ENCODE measurements around the gene SMIM44. TPM values are rescaled to one million over a fixed set of nuclear protein-coding genes. Genes with fewer than 3 reads are reported as not detected.

SMIM44 gene
- total RNA-seq, 2 donors from 2014 or later: not detected

DNA sequence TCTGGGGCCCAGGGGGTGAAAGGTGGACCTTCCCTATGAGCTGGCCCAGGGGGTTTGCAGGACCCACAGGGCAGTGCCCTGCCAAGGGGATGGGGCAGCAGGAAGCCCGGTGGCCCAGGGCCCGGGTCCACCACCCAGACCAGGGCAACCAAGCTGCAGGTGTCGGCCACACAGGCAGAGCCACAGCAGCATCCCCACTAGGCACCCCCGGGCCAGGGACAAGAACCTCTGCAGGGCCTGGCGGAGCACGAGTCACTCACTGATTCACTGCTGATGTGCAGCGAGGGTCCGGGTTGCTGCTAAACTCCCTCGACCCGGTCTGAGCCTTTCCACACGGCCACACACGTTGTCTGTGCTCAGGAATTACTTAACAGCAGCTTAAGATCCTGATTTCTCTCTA lies 31.7 kb upstream of the SMIM44 start:
- Mint-ChIP-seq H3K4me1 (peaks cover 5% of the 10 kb centered on the region), H3K4me3 (no peak overlapping the region), H3K9me3 (no peaks in the 10 kb centered on the region), H3K27ac (peak overlapping the region; percentile 58), H3K27me3 (ENCODE audit: insufficient read depth) (no peaks in the 10 kb centered on the region), H3K36me3 (ENCODE audit: low read depth) (peaks cover 4% of the 10 kb centered on the region)
- no peak overlapping the region for H3K9ac ChIP-seq (ENCODE audit: extremely low read depth, low read length, poor library complexity, severe bottlenecking)
- TF ChIP-seq, protein P1, sequence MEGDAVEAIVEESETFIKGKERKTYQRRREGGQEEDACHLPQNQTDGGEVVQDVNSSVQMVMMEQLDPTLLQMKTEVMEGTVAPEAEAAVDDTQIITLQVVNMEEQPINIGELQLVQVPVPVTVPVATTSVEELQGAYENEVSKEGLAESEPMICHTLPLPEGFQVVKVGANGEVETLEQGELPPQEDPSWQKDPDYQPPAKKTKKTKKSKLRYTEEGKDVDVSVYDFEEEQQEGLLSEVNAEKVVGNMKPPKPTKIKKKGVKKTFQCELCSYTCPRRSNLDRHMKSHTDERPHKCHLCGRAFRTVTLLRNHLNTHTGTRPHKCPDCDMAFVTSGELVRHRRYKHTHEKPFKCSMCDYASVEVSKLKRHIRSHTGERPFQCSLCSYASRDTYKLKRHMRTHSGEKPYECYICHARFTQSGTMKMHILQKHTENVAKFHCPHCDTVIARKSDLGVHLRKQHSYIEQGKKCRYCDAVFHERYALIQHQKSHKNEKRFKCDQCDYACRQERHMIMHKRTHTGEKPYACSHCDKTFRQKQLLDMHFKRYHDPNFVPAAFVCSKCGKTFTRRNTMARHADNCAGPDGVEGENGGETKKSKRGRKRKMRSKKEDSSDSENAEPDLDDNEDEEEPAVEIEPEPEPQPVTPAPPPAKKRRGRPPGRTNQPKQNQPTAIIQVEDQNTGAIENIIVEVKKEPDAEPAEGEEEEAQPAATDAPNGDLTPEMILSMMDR (conservative IDR thresholded peaks at IDR 0.05): no peak
- no peaks in the 10 kb centered on the region for H3K4me1 ChIP-seq (ENCODE audit: control insufficient read depth, insufficient read depth, low read length)
- H3K36me3 ChIP-seq (ENCODE audit: control insufficient read depth, insufficient read depth, low read length): peaks cover 20% of the 10 kb centered on the region
- H3K9me3 ChIP-seq (ENCODE audit: control insufficient read depth, low read length): no peaks in the 10 kb centered on the region
- 84 to 92% methylated on average over 11 to 12 of the region's 12 CpGs for WGBS, 2 experiments (ENCODE audit: insufficient coverage in 1 of 2, insufficient read length in 1 of 2)
- H3K4me3 ChIP-seq (ENCODE audit: low read length): no peak overlapping the region
- DNase-seq: no peak
- H3K27me3 ChIP-seq (ENCODE audit: control insufficient read depth, insufficient read depth, low read length, poor library complexity, severe bottlenecking): no peaks in the 10 kb centered on the region
- H3K27ac ChIP-seq (ENCODE audit: low read depth, low read length): no peak overlapping the region

DNA sequence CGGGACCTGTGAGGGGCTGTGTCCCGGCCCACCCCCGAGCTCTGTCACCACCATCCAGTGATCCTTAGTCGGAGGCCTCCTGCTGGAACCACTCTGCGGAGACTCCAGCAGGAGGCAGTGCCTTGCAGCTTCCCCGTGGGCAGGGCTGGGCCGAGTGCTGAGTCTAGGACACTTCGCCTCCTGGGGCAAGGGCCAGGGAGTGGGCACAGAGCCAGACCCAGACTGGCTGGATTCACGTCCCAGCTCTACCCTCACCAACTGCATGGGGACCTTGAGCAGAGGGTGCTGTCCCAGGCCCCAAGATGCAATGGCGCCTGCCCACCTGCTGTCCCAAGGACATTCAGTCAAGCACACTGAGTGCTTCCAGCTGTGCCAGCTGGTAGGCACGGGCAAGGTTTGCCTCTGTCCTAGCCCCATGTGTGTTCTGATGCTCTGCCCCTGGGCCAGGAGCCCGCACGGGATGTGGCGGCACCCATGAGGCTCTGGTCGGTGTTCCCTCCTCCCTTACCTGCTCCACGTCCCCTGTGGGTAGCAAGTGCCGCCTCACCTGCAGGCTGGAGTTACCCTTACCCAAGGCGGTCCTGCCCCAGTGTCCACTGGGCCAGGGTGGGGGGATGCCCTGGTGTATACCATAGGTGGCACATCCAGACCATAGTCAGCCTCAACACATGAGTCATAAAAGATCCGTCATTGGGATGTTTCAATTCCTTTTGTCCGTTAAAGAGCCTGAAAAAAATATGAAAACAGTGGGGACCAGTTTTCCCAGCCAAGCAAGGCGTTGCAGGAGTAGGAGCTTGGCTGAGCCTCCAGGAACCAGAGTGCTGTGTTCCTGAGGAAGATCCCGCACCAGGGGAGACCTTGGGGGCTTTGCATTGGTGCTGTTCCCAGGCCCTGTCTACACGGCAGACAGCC lies 30.2 kb upstream of the SMIM44 start:
- Histone ChIP-seq H3K4me3 (ENCODE audit: low read length) (no peak overlapping the region), H3K36me3 (ENCODE audit: control insufficient read depth, insufficient read depth, low read length) (peaks cover 34% of the 10 kb centered on the region), H3K9me3 (ENCODE audit: control insufficient read depth, low read length) (no peaks in the 10 kb centered on the region), H3K4me1 (ENCODE audit: control insufficient read depth, insufficient read depth, low read length) (no peaks in the 10 kb centered on the region), H3K27me3 (ENCODE audit: control insufficient read depth, insufficient read depth, low read length, poor library complexity, severe bottlenecking) (no peaks in the 10 kb centered on the region), H3K9ac (ENCODE audit: extremely low read depth, low read length, poor library complexity, severe bottlenecking) (no peak overlapping the region), H3K27ac (ENCODE audit: low read depth, low read length) (no peak overlapping the region)
- no peak for DNase-seq
- TF ChIP-seq, protein P1 (conservative IDR thresholded peaks at IDR 0.05): peak; percentile 21
- Mint-ChIP-seq H3K4me1 (peaks cover 4% of the 10 kb centered on the region), H3K27me3 (ENCODE audit: insufficient read depth) (no peaks in the 10 kb centered on the region), H3K4me3 (no peak overlapping the region), H3K27ac (no peak overlapping the region), H3K36me3 (ENCODE audit: low read depth) (peaks cover 13% of the 10 kb centered on the region), H3K9me3 (no peaks in the 10 kb centered on the region)
- WGBS, 2 experiments (ENCODE audit: insufficient coverage in 1 of 2, insufficient read length in 1 of 2): 94 to 95% methylated on average over 18 to 23 of the region's 23 CpGs

DNA sequence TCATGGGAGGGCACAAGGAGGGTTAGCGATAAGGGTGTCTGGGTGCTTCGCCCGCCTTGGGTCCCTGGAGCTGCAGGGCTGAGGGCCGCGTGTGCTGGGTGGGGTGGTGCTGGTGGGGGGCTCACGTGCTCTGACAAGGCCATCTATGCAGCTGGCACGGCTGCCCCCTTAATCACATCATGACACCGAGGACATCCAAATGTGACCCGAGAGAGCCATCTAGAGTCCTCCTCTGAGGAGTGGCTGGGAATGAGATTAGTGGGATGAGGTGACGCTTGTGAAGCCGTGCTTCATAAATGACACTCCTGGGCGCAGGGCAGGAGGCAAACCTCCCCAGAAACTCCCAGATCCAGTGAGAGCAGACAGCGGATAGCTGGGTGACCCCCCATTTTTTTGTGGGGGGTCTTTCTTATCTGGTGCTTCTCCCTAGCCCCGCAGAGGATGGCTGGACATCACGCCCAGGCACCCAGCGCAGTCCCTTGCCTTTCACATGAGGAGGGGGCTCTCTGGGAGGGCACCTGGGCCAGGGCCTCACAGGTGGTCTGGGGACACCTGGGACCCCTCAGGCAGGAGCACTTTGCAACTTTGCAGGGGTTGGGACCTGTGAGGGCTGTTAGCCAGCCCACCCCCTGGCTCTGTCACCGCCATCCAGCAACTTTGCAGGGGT lies 29.5 kb upstream of the SMIM44 start:
- H3K27ac Mint-ChIP-seq: no peak overlapping the region
- no peaks in the 10 kb centered on the region for H3K9me3 Mint-ChIP-seq
- no peaks in the 10 kb centered on the region for H3K27me3 Mint-ChIP-seq (ENCODE audit: insufficient read depth)
- H3K4me3 Mint-ChIP-seq: no peak overlapping the region
- Histone ChIP-seq H3K36me3 (ENCODE audit: control insufficient read depth, insufficient read depth, low read length) (peaks cover 35% of the 10 kb centered on the region), H3K9ac (ENCODE audit: extremely low read depth, low read length, poor library complexity, severe bottlenecking) (no peak overlapping the region), H3K4me1 (ENCODE audit: control insufficient read depth, insufficient read depth, low read length) (no peaks in the 10 kb centered on the region), H3K27ac (ENCODE audit: low read depth, low read length) (no peak overlapping the region), H3K27me3 (ENCODE audit: control insufficient read depth, insufficient read depth, low read length, poor library complexity, severe bottlenecking) (no peaks in the 10 kb centered on the region), H3K9me3 (ENCODE audit: control insufficient read depth, low read length) (no peaks in the 10 kb centered on the region), H3K4me3 (ENCODE audit: low read length) (no peak overlapping the region)
- H3K4me1 Mint-ChIP-seq: peaks cover 2% of the 10 kb centered on the region
- 91 to 95% methylated on average over 13 to 17 of the region's 17 CpGs for WGBS, 2 experiments (ENCODE audit: insufficient coverage in 1 of 2, insufficient read length in 1 of 2)
- TF ChIP-seq, protein P1 (conservative IDR thresholded peaks at IDR 0.05): no peak
- no peak for DNase-seq
- peaks cover 12% of the 10 kb centered on the region for H3K36me3 Mint-ChIP-seq (ENCODE audit: low read depth)
